BLaER1 (cell line): ENCODE results near the gene CHD2.

Experiments
- H3K27ac ChIP-seq: shearing (Covaris generic); formaldehyde crosslinking; 2 replicates; pipeline ENCODE4 v1.8.1; 2022
- H3K27me3 ChIP-seq: shearing (Covaris generic); formaldehyde crosslinking; 2 replicates; pipeline ENCODE4 v1.8.1; 2022
- H3K36me3 ChIP-seq: shearing (Covaris generic); formaldehyde crosslinking; 2 replicates; pipeline ENCODE4 v1.8.1; 2022
- H3K4me1 ChIP-seq: shearing (Covaris generic); formaldehyde crosslinking; 2 replicates; pipeline ENCODE4 v1.8.1; 2022
- H3K4me2 ChIP-seq: shearing (Covaris generic); formaldehyde crosslinking; 2 replicates; pipeline ENCODE4 v1.8.1; 2022
- H3K4me3 ChIP-seq: shearing (Covaris generic); formaldehyde crosslinking; 2 replicates; pipeline ENCODE4 v1.8.1; 2022
- H3K9ac ChIP-seq: shearing (Covaris generic); formaldehyde crosslinking; 2 replicates; pipeline ENCODE4 v1.8.1; 2022
- H3K9me3 ChIP-seq: shearing (Covaris generic); formaldehyde crosslinking; 2 replicates; pipeline ENCODE4 v1.8.1; 2022
- H4K20me1 ChIP-seq: shearing (Covaris generic); formaldehyde crosslinking; 2 replicates; pipeline ENCODE4 v1.8.1; 2022
- Cebpa-rat ChIP-seq: shearing (Covaris generic); IDR thresholded peaks from 2 replicates; pipeline ENCODE4 v1.8.1; 2022

CHD2 gene

GRCh38 chr15:92896561-92896960 is 3.6 kb upstream of the CHD2 start:
- Histone ChIP-seq H3K9ac (no peak overlapping the region), H3K4me1 (peaks cover 6% of the 10 kb centered on the region; the same call in 1 of the 2 replicates), H3K4me3 (no peak overlapping the region), H4K20me1 (peaks cover 68% of the 10 kb centered on the region), H3K4me2 (no peak overlapping the region), H3K36me3 (peaks cover 67% of the 10 kb centered on the region), H3K9me3 (no peaks in the 10 kb centered on the region; the same call in 1 of the 2 replicates), H3K27me3 (no peaks in the 10 kb centered on the region), H3K27ac (no peak overlapping the region)
- TF ChIP-seq Cebpa-rat, result no peak

- Histone ChIP-seq H3K9ac (no peak overlapping the region), H3K4me1 (0 out of 2 replicates have a peak, but pooled peaks cover 5% of the 10 kb centered on the region), H3K9me3 (no peaks in the 10 kb centered on the region; the same call in 1 of the 2 replicates), H3K4me2 (no peak overlapping the region), H3K4me3 (no peak overlapping the region), H3K27ac (no peak overlapping the region), H3K36me3 (peaks cover 57% of the 10 kb centered on the region), H3K27me3 (no peaks in the 10 kb centered on the region), H4K20me1 (peaks cover 63% of the 10 kb centered on the region)
- TF ChIP-seq Cebpa-rat, result no peak
Observed at GRCh38 chr15:92897620-92898019, 2.5 kb upstream of the CHD2 start.

- H3K9ac ChIP-seq, result no peak overlapping the region
- H3K4me1 ChIP-seq, result no peaks in the 10 kb centered on the region
- H3K36me3 ChIP-seq, result peaks cover 42% of the 10 kb centered on the region
- H3K27ac ChIP-seq, result no peak overlapping the region
- no peaks in the 10 kb centered on the region for H3K27me3 ChIP-seq
- H3K4me3 ChIP-seq, result no peak overlapping the region
- H3K9me3 ChIP-seq, result no peaks in the 10 kb centered on the region; the same call in 1 of the 2 replicates
- H3K4me2 ChIP-seq, result no peak overlapping the region
- TF ChIP-seq Cebpa-rat, result no peak
- H4K20me1 ChIP-seq, result peaks cover 49% of the 10 kb centered on the region
Observed at GRCh38 chr15:92898988-92899582, 1.0 kb upstream of the CHD2 start.

- Histone ChIP-seq H3K27me3 (no peaks in the 10 kb centered on the region), H3K9ac (no peak overlapping the region; the same call in 1 of the 2 replicates), H3K36me3 (peaks cover 37% of the 10 kb centered on the region), H3K9me3 (no peaks in the 10 kb centered on the region; the same call in 1 of the 2 replicates), H3K4me3 (peak overlapping the region; percentile 72), H3K4me1 (0 out of 2 replicates have a peak, but pooled peaks cover under 1% of the 10 kb centered on the region), H4K20me1 (peaks cover 44% of the 10 kb centered on the region), H3K4me2 (peak overlapping the region; percentile 93), H3K27ac (peak overlapping the region; percentile 99; the same call in 1 of the 2 replicates)
- no peak for TF ChIP-seq Cebpa-rat
Observed at GRCh38 chr15:92899601-92899947, 550 bp upstream of the CHD2 start.

DNA sequence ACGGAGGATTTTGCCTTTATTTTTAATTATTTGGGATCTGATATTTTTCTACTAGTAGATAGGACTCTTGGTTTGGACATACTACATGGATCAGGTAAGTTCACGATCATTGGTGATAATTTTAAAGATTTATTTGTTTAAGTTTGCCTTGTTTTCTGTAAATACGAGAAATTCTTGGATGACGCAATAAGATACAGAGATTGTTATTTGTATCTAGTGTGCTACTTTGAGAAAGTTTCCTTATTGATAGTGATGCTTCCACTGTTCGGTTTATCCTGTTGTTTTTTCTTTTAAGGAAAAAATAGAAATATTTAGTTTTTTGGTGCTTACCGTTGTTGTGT is 577 bp downstream of the CHD2 start:
- TF ChIP-seq Cebpa-rat, result no peak; the same call in 1 of the 2 replicates
- no peaks in the 10 kb centered on the region; the same call in 1 of the 2 replicates for H3K9me3 ChIP-seq
- H3K9ac ChIP-seq, result peak overlapping the region; percentile 99
- H3K36me3 ChIP-seq, result peaks cover 26% of the 10 kb centered on the region
- H3K4me3 ChIP-seq, result peak overlapping the region; percentile 72
- peaks cover 32% of the 10 kb centered on the region; the same call in 1 of the 2 replicates for H4K20me1 ChIP-seq
- peak overlapping the region; percentile 93 for H3K4me2 ChIP-seq
- peak overlapping the region; percentile 99 for H3K27ac ChIP-seq
- H3K27me3 ChIP-seq, result no peaks in the 10 kb centered on the region
- peaks cover 11% of the 10 kb centered on the region for H3K4me1 ChIP-seq

GRCh38 chr15:92901072-92901761 is 1.1 kb downstream of the CHD2 start:
- Histone ChIP-seq H4K20me1 (peaks cover 29% of the 10 kb centered on the region; the same call in 1 of the 2 replicates), H3K9me3 (no peaks in the 10 kb centered on the region; the same call in 1 of the 2 replicates), H3K4me3 (peak overlapping the region; percentile 72), H3K4me1 (peaks cover 16% of the 10 kb centered on the region), H3K27ac (peak overlapping the region; percentile 99), H3K9ac (peak overlapping the region; percentile 99), H3K4me2 (peak overlapping the region; percentile 93), H3K36me3 (peaks cover 24% of the 10 kb centered on the region), H3K27me3 (no peaks in the 10 kb centered on the region)
- TF ChIP-seq Cebpa-rat, result no peak

DNA sequence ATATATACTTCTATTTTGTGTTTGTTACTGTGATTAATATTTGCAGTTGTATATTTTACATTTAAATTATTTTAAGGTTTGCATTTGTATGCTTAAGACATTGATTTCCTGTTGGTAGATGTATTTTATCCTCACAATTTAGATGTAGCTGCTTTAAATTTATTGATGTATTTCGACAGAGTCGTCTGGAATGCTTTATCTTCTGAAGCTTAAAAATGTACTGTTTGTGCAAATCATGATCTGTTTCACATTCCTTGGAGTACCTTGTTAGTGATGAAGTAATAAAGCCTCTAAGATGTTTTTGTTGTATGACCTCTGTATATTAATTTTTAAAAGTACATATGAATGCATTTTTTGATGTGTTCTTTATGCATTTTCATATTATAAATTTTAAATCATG is 1.9 kb downstream of the CHD2 start:
- Histone ChIP-seq H3K4me3 (peak overlapping the region; percentile 72), H3K4me2 (peak overlapping the region; percentile 93), H3K36me3 (peaks cover 16% of the 10 kb centered on the region), H3K27me3 (no peaks in the 10 kb centered on the region), H3K4me1 (peaks cover 24% of the 10 kb centered on the region), H3K9me3 (no peaks in the 10 kb centered on the region; the same call in 1 of the 2 replicates), H3K9ac (peak overlapping the region; percentile 99), H3K27ac (peak overlapping the region; percentile 99), H4K20me1 (peaks cover 29% of the 10 kb centered on the region; the same call in 1 of the 2 replicates)
- no peak for TF ChIP-seq Cebpa-rat

GRCh38 chr15:92902737-92903593 is 2.8 kb downstream of the CHD2 start:
- H3K27ac ChIP-seq, result peak overlapping the region; percentile 99
- no peaks in the 10 kb centered on the region for H3K27me3 ChIP-seq
- no peaks in the 10 kb centered on the region; the same call in 1 of the 2 replicates for H3K9me3 ChIP-seq
- peak overlapping the region; percentile 93 for H3K4me2 ChIP-seq
- H4K20me1 ChIP-seq, result peaks cover 24% of the 10 kb centered on the region; the same call in 1 of the 2 replicates
- H3K4me1 ChIP-seq, result peaks cover 34% of the 10 kb centered on the region
- TF ChIP-seq Cebpa-rat, result no peak
- H3K4me3 ChIP-seq, result peak overlapping the region; percentile 72
- H3K36me3 ChIP-seq, result peaks cover 8% of the 10 kb centered on the region; the same call in 1 of the 2 replicates
- H3K9ac ChIP-seq, result peak overlapping the region; percentile 97

GRCh38 chr15:92903631-92903965 is 3.5 kb downstream of the CHD2 start:
- no peak for TF ChIP-seq Cebpa-rat
- peak overlapping the region; percentile 93 for H3K4me2 ChIP-seq
- peaks cover 40% of the 10 kb centered on the region for H3K4me1 ChIP-seq
- peak overlapping the region; percentile 99 for H3K27ac ChIP-seq
- H3K9ac ChIP-seq, result peak overlapping the region; percentile 97
- no peaks in the 10 kb centered on the region for H3K27me3 ChIP-seq
- H3K36me3 ChIP-seq, result peaks cover 7% of the 10 kb centered on the region; the same call in 1 of the 2 replicates
- H3K9me3 ChIP-seq, result no peaks in the 10 kb centered on the region
- H3K4me3 ChIP-seq, result peak overlapping the region; percentile 72
- H4K20me1 ChIP-seq, result peaks cover 21% of the 10 kb centered on the region; the same call in 1 of the 2 replicates
